CD4-positive, alpha-beta T cell treated with Interleukin-15 for 4 hours (primary cell): ENCODE results near the gene AURKB.

ENCODE experiments used
- DNase-seq: peaks from one replicate; pipeline ENCODE4 v3.0.0-alpha.2; 2020; ENCODE audit warnings: low spot score

The AURKB gene

GRCh38 chr17:8161289-8162232, 48.8 kb downstream of the AURKB start:
- no peak for DNase-seq

DNA sequence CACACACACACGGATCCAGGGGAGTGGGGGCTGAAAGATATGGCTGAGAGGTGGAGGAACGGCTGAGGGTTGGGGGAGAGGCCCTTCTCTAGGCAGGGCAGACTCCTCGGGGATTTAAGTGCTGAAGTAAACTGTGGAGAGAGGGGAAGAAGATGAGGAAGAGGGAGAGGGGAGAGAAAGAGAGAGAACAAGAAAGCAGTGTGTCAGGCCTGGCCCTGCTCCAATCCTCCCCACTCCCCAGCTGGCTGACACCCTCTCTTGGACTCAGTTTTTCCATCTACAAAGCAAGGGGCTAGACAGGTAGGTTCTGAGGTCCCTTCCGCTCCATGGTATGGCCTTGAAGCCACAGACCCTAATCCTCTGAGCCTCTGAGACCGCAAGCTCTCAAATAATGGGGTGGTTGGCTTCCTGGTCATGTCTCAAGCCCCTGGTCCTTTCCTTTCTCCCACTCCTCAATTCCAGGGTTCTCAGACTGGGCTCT, 49.6 kb downstream of the AURKB start:
- no peak for DNase-seq

GRCh38 chr17:8160224-8160577, 50.2 kb downstream of the AURKB start:
- no peak for DNase-seq

- DNase-seq = no peak
Observed at GRCh38 chr17:8159459-8160223, 50.7 kb downstream of the AURKB start.

GRCh38 chr17:8159032-8159400, 51.4 kb downstream of the AURKB start:
- DNase-seq = no peak

DNA sequence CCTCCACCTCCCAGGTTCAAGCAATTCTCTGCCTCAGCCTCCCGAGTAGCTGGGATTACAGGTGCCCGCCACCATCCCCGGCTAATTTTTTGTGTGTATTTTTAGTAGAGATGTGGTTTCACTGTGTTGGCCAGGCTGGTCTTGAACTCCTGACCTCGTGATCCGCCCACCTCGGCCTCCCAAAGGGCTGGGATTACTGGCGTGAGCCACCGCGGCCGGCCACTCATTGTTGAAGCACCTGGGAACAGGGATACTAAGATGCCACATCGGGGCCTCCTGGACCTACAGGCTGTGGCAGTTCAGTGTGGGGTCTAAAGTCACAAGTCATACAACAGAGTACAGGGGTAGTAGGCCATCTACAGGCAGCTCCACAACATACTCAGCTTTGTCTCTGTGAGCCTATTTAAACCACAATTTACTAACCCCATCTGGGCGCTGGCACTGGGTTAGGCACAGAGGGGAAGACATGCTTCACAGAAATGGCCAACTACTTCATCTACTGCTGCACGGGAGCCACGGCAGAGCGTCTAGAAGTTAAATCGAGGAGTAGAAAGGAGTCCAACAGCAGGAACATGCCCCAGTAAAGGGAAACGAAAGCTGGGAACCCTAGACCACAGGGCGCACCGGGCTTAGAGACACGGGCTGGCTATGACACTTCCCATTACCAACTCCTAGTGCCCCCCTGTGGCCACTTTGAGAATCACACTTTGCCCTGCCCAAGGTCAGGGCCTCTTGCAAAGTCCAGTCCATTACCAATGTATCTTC, 51.9 kb downstream of the AURKB start:
- peak; percentile 90 for DNase-seq

GRCh38 chr17:8156246-8156992, 54.0 kb downstream of the AURKB start:
- peak; percentile 100 for DNase-seq

DNA sequence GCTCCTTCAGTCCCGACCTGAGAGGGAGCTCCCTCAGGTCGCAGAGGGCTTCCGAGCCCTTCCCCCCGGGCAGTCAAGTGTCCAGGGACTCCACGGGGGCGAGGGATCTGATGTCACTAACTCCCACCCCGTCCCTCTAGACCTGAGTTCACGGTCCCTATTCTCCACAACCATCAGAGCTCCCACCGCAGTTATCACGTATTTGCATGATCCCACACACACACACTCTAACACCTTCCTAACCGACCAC, 54.5 kb downstream of the AURKB start:
- DNase-seq = no peak

GRCh38 chr17:8155231-8155995, 55.0 kb downstream of the AURKB start:
- DNase-seq = no peak
